SKM-1 treated with dmso at 0.1 percent for 144 hours (cell line): ENCODE results near the gene CAMKK1.
A peak's percentile ranks its signal among the peaks of the same experiment; 100 is the strongest.

Experiments used
- DNase-seq: peaks from one replicate; lab custom pipeline; 2025; ENCODE audit not compliant: unreplicated experiment; lab: John Stamatoyannopoulos, UW

Gene CAMKK1

DNA sequence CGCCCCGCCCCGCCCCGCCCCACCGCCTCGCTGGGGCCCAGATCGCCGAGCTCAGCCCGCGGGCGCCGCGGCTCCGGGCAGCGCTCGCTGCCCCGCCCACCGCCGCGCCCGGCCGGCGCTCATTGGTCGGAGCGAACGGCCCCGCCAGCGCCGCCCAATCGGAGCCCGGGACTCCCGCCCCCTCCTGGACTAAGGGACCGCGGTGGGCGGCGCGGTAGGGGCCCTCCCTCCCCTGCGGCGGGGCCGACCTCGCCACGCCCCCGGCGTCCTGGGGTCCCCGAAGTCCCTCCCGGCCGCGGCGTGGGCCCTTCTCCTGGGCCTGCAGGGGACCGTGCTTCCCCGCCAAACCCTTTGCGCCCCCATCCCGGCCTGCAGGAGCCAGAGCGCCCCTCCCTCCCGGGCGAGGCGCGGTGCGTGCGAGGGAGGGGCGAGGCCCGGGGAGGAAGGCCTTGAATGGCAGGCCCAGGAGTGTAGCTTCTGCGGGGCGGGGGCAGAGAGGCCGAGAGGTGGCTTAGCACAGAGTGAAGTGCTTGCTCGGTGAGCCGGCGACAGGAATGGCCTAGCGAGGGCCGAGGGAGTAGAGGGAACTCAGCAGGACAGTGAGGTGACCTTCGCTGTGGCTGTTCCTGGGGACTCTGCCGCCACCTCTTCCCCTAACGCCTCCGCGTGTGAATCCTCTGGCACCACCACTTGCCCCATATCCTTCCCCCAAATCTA is at the start of gene CAMKK1:
TSS of gene CAMKK1 (minus strand) at position 51 of the 717 bp plus-strand sequence. CDS start 7,366 bp downstream, outside the sequence.
- DNase-seq: peak; percentile 69

DNA sequence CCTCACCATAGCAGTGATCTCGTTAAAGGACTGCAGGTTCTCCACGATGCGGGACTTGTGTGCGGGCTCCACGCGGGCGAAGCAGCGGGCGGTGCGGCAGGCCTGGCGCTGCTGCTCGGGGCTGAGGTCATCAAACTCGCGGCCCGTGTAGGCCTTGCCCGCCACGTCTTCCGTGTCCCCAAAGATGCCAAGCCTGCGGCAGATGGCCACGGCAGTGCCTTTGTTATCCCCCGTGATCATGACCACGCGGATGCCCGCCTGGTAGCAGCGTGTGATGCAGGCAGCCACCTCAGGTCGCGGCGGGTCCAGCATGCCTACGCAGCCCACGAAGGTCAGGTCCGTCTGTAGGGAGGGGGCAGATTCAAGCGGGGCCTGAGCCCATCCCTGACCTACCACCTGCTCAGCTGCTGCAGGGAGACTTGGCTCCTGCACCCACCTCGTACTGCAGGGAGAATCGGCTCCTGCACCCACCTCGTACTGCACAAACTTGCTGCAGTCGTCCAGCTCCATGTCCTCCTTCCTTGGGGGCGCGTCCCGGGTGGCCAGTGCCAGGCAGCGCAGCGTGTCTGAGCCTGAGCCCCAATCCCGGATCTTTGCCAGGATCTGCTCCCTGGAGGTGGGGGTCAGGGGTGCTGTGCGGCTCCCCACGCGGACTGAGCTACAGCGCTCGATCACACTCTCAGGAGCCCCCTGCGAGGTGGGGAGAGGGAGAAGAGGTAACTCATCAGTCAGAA is 48.3 kb upstream of the CAMKK1 start:
- DNase-seq: no peak

DNA sequence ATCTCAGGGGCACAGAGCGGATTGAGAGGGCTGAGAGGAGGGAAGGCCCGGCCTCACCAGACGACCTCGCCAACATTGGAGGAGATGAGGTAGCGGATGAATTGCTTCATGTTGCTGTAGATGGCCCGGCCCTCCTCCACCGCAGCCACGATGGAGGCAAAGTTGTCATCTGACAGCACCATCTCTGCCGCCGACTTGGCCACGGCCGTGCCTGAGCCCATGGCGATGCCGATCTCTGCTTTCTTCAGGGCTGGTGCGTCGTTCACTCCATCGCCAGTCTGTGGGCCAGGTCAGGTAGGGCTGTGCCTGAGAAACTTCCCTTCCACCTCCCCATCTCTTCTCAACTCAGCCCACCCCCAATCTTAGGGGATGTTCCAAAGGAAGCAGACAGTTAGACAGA is 44.5 kb upstream of the CAMKK1 start:
- DNase-seq: no peak

DNA sequence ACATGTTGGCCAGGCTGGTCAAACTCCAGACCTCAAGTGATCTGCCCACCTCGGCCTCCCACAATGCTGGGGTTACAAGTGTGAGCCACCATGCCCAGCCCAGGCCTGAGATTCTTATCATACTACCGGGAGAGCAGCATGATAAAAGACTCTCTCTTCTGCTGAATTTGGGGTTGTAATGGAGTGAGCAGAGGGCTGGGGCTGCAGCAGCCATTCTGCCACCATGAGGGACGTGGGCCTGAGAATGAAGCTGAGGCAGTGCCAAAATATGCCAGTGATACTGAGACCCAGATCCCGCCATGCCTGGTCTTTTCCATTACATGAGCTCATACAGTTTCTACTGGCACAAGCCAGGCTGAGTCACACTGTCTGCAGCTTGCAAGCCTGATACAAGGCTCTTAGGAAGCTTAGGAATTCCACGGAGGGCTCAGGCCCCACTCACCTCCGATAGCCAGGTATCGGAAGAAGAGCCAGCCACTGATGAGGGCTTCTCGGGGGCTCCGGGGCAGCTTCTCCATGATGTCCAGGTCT is 43.0 kb upstream of the CAMKK1 start:
- no peak for DNase-seq

DNA sequence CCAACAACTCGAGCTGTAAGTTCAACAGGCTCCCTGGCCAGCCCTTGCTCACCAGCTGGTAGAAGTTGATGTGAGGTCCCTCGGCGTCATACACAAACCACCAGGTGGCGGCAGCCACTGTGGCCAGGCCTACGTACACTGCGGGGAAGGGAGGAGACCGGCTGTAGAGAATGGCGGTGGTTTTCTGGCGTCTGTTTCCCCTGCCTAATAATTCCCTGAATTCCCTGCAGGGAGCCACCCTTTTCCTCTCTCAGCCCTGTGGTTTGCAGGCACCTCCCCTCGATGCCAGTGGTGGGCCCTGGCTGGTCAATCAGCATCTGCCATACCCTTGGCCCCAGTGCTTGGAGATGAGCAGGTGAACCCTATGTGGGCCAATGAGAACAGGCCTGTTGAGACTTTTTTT is 42.3 kb upstream of the CAMKK1 start:
- no peak for DNase-seq

DNA sequence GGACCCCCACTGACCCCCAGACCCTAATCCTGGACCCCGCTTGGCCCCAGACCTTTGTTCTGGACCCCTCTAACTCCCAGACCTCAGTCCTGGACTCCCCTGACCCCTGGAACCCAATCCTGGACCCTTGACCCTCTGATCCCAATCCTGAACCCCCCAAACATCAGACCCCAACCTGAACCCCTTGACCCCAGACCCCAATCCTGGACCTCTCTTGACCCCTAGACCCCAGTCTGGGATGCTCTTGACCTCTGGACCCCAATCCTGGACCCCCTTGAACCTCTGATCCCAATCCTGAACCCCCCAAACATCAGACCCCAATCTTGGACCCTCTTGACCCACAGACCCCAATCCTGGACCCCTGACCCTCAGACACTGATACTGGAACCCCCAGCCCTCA is 36.9 kb upstream of the CAMKK1 start:
- no peak for DNase-seq

DNA sequence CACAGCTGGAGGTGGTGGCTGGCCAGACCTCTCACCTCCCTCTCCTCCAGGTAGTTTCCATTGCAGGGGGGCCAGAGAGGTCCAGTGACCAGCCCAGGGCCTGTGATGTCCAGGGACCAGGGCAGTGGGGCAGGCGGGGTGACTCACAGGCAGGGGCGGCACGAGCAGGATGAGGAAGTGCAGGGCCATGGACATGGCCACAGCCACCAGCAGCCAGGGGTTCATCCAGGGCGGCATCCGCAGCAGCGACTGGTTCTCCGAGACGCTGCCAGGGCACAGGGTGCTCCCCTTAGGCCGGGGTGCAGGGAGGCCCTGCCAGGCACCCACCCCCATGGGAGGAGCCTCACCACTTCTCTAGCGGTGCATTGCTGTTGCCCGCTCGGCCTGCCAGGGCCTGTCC is 36.3 kb upstream of the CAMKK1 start:
- DNase-seq: no peak

DNA sequence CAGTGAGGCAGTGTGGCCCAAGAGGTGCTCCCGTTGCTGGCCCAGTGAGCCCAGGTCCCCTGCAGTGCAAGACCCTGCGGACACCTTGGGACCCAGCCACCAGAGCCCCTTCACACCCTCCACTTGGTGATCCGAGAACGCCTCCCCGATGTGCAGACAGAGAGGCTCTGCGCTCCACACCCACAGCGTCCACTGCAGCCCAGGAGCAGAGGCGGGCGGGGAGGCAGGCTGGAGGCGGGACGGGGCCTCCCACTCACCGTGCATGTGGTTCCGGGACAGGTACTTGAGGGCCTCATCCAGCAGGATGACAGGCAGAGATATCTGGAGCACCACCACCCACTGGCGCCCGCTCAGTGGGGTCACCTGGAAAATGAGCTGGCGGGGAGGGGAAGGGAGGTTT is 35.6 kb upstream of the CAMKK1 start:
- DNase-seq: no peak

DNA sequence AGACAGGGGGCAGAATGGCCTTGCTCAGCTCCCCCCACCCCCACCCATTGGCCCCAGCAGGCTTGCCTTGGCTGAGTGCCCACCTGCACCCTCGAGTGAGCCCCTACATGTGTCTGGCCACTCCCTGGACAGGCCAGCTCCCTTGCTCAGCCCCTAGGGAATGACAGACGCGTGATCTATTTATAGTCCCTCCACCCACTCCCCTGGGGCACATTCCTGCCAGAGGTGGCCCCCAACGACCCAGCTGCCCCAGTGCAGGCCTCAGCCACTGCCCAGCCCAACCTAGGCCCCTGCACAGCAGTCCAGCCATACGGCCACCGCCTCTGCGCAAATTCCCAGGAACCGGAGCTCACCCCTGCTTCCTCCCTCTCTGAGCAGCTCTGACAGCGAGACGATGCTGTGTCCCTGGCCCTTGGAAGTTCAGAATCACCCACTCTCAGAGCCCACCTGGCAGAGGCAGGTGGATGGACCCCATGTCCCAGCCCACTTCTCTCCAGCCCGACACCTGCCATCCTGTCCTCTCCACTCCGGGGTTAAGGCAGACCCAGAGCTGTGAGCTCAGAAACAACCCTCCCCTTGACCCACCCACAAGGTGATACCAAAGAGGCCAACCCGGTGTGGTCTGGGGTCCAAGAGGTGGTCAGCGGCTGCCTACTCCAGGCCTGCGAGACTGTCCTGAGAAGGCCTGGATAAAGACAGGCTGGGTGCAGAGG is 34.9 kb upstream of the CAMKK1 start:
- no peak for DNase-seq

DNA sequence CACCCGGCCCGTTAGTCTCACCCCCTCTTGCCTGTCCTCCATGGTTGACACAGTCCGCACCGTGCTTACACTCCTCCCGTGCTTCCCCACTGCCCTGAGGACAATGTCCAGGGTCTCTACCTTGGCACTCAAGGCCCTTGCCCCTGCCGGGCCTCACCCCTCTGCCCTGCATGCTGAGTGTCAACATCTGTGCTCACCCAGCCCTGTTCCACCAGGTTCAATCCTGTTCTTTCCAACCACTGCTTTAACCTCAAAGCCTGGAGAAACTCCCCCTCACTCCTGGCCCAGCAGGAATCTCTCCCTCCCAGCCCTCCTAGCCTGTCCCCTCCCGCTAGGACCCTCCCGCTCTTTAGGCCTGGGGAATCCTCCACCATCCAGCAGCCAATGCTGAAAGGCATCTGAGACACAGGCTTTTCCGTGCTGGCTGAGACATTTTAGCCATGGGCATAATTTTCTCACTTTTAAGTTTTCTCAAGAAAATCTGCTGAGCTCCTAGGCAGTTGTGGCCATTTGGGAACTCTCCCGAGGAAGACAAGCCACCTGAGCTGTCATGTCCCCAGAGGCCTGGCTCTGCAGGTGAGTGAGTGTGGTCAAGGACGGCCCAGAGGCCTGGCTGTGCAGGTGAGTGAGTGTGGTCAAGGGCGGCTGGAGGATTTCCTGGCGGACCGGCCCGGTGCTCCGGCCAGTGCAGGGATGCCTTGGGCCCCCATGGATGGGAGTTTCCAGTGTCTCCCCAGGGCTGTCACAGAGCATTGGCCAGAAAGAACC is 34.2 kb upstream of the CAMKK1 start:
- no peak for DNase-seq

DNA sequence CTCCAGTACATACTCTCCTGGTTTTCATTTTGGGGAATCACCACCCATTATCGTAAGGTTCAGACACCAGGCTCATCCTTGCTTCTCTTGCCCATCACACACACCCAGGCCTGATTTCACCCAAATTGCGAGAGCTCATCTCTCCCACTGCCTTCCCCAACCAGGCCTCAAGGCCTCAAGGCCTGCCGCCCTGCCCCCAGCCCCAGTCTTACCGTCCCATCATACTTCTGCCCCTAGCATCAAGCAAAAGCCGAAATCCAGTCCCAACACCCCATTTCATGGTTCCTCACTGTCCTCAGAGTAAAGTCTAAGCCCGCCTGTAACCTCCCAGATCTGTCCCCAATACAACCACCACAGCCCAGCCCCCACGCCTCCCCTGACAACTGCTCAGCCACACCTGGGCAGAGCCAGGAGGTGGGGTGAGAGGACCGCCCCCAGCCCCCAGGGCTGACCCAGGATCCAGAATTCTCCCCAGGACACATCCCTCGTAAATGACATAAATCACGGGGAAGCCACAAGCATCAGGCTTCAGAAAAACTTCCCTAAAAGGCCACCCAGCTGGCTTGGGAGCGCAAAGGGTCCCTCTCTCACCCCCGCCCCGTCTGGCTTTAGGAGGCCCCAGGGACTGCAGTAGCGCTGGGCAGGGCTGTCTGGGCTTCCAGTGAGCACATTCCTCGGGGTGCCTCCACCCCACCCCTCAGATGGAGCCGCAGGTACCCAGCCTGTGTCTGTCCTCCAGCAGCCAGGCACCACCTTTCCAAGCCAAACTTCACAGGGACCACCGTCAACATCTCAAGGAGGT is 33.0 kb upstream of the CAMKK1 start:
- no peak for DNase-seq

DNA sequence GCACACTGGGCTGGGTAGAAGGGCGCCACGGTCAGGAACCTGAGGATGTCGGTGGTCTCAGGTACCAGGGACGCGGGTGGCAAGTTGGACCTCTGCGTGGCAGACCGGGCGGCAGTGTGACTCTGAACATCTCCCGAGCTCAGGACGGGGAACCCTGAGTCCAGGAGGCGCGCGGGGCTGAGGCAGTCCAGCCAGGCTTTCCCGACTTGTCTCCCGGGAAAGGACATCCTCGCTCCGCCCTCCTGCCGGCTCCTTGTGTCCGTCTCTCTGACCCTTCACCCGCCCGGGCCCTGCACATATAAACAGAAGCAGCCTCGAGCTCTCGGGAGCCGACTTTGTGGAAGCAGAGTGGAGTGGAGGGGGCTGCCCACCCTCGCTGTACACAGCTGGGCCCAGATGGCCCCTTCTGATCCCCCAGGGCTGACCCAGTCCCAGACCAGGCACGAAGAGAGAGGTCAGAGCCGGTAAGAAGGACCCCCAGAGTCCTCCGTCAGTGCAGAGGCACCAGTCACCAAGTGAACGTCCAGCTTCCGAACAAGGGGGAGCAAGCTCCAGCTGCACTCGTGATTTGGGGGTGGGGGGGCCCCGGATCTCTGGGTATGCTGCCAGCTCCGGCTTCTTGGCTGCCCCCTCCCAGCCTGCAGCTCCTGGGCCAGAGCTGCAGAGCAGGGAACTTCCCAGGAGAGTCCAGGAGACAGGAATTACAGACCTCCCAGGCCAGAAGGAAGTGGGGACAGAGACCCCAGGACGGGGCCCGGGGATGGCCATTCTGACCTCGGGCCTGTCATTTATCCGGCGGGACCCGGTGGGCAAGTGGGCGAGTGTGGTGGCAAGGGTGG is 31.9 kb upstream of the CAMKK1 start:
- no peak for DNase-seq

DNA sequence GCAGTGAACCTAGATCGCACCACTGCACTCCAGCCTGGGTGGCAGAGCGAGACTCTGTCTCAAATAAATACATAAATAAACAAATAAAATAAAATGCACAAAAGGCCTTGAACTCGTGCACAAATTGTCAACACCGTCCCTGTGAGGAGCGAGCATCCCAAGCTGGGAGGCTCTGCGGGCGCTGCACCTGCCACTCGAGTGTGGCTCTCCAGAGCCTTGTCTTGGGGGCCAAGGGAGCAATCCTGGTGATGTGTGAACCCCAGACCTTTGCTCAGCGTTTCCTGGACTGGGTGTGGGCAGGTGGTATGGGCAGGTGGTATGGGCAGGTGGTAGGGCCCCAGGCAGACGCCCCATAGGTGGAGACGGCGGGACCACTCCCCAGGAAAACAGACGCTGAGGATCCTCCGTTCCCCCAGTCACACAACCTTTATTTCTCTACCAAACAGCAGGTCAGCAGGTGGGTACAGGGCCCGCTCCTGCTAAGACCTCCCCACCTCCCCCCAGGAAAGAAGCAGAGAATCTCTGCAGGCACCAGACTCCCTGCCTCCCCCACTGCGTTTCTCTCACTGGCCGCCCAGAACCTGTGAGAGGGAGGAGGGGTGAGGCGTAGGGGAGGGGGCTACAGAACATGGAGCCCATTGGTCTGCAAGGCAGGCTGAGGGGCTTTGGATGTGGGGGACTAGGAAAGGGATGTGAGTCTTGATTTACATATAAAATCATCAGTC is 30.8 kb upstream of the CAMKK1 start:
- DNase-seq: no peak

DNA sequence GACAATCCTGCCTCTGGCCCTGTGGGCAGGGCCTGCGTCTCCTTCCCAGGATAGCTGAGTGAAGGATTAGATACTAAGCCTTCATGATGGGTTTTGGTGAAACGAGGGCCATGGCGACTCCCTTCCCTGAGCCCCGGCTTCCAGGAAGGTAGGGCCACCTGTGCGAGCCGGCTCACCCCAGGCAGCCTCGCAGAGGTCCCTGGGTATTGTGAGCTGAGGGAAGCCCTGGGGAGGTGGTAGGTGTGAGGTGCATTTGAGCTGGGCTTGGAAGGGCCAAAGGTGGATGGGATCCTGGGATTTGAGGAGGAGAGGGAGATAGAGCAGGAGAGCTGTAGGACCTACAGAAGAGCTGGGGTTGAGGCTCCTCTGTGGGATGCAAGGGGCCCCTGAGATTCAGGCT is 29.9 kb upstream of the CAMKK1 start:
- DNase-seq: no peak

DNA sequence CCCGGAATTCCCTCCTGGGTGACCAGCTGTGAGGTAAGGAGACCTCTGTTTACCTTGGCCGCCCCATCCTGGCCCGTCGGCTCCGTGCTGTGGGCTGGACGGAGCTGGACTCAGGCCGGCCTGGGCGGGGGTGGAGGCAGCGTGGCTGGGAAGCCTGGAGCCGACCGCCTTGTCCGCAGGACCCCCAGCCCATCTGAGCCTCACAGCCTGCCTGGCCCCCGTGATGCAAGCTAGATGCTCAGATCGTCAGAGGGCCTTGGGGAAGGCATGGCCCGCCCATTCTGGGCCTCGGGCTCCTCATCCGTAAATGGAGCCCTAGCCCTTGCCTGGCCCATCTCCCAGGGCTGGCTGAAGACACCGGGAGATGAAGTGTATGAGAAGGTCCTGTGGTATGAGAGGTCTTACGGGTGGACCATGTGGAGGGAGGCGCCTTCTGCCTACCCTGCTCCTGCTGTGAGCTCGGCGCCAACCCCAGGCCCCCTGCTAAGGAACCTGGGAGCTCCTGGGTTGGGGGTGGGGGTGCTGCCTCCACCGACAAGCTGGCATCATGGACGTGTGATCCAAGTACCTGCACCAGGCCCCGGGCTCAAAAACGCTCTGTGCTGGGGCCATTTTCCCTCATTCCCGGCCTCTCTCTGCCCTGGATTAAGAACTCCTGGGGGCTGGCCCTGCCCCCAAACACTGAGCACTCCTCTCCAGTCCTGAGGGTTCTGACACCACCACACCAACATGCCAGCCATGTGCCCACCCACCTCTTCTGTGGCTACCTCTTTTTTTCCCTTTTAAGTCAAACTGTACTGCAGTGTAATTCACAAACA is 28.9 kb upstream of the CAMKK1 start:
- no peak for DNase-seq

DNA sequence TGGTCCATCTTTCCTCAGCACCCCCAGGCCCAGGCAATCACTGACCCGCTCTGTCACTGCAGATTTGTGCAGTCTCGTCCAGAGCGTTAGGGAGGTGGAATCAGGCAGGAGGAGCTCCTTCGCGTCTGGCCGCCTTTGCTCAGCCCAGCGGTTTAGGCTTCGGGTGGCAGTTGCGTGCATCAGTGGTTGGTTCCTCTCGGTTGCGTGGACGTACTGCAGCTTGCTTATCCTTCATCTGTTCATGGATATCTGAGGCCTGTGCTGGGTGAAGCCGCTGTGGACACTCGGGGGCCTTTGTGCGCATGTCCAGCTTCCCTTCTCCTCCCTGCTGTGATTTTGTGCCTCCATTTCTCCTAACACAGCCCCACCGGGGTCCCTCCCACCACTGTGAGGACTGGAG is 28.2 kb upstream of the CAMKK1 start:
- DNase-seq: no peak

DNA sequence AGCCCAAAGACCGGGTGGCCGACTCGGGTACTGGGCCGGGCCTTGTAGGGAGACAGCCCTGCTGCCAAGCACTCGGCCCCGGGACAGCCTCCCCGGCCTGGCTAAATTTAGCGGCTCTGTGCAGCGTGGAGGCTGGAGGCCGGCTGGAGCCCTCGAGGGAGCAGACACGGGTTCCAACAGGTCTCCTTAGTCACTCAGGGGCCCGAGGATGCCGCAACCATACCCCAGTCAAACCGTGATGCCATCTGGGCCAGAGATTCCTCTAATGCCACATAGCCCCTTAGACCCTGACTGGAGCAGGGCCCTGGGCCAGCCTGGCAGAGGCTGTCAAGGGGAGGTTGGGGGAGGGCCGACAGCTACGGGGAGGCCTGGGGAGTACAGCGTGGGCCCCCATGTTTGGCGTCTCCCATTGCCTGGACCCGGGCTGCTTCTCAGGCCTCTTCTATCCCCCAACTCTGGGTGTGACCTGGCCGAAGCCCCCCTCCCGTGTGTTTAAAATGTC is 26.3 kb upstream of the CAMKK1 start:
- no peak for DNase-seq
